ENCODE results near the gene RAB13. TPM values are rescaled to one million over a fixed set of nuclear protein-coding genes. Genes with fewer than 3 reads are reported as not detected.

The RAB13 gene
- total RNA-seq, 1 experiment from 2014 or later = 122 TPM

DNA sequence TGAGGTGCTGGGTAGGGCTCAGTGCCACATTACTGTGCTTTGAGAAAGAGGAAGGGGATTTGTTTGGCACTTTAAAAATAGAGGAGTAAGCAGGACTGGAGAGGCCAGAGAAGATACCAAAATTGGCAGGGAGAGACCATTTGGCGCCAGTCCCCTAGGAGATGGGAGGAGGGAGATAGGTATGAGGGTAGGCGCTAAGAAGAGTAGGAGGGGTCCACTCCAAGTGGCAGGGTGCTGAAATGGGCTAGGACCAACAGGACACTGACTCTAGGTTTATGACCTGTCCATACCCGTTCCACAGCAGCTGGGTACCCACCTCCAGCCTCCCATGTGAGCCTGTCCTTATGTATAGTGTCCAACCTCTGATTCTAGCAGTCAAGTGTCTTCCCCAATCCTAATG lies 26.7 kb downstream of the RAB13 start:
- Histone ChIP-seq H3K4me2 (ENCODE audit: insufficient read depth, insufficient read length, low read length) (peak overlapping the region; percentile 6), H3K56ac (ENCODE audit: insufficient read length, low read depth, low read length) (no peak overlapping the region), H2BK15ac (ENCODE audit: low read depth, low read length) (no peak overlapping the region), H2BK12ac (ENCODE audit: insufficient read length, low read depth, low read length) (no peak overlapping the region), H2AFZ (ENCODE audit: low read length) (no peak overlapping the region), H2BK120ac (ENCODE audit: low read depth, low read length, poor library complexity, severe bottlenecking) (no peak overlapping the region), H3K27ac (ENCODE audit: insufficient read length, low read depth, low read length) (no peak overlapping the region), H2BK5ac (ENCODE audit: insufficient read length, low read length) (no peak overlapping the region), H3K9ac (ENCODE audit: extremely low read depth, insufficient read length, low read length) (no peak overlapping the region), H4K91ac (ENCODE audit: insufficient read length, low read depth, low read length) (no peak overlapping the region), H4K20me1 (ENCODE audit: control insufficient read depth, insufficient read depth, insufficient read length) (no peaks in the 10 kb centered on the region), H3K9me3 (ENCODE audit: control insufficient read depth, low read depth, low read length) (no peaks in the 10 kb centered on the region), H3K4me1 (ENCODE audit: insufficient read depth, low read length) (no peaks in the 10 kb centered on the region), H3K14ac (ENCODE audit: insufficient read depth, low read length) (no peak overlapping the region), H3K27me3 (ENCODE audit: insufficient read depth, low read length) (no peaks in the 10 kb centered on the region), H4K8ac (replicated peaks; ENCODE audit: insufficient read length, low read depth, low read length) (no peak overlapping the region), H3T11ph (ENCODE audit: low read length) (no peak overlapping the region), H2AK5ac (ENCODE audit: insufficient read length, low read length) (no peak overlapping the region), H2BK20ac (ENCODE audit: low read depth, low read length, poor library complexity, severe bottlenecking) (no peak overlapping the region), H3K23me2 (ENCODE audit: insufficient read length, low read depth, low read length, poor library complexity, severe bottlenecking) (peaks cover 29% of the 10 kb centered on the region), H3K79me2 (ENCODE audit: insufficient read depth, low read length) (peaks cover 42% of the 10 kb centered on the region), H3K18ac (ENCODE audit: insufficient read length, low read depth, low read length) (no peak overlapping the region), H4K5ac (ENCODE audit: insufficient read length, low read depth, low read length) (no peak overlapping the region), H3K23ac (ENCODE audit: insufficient read length, low read depth, low read length) (no peak overlapping the region), H3K4ac (ENCODE audit: low read depth, low read length) (no peak overlapping the region), H3K79me1 (ENCODE audit: insufficient read depth, low read depth, low read length, poor library complexity, severe bottlenecking) (peaks cover 21% of the 10 kb centered on the region)
- no peak for DNase-seq
- Mint-ChIP-seq H3K27me3 (ENCODE audit: low read depth) (no peaks in the 10 kb centered on the region), H3K4me1 (peaks cover 42 to 50% of the 10 kb centered on the region in 2 experiments), H3K36me3 (ENCODE audit: insufficient read depth in 1 of 3, low read depth in 3 of 3) (peaks cover 25 to 37% (median 27%) of the 10 kb centered on the region in 3 experiments), H3K9me3 (no peaks in the 10 kb centered on the region; a peak in 1 of 5 replicates), H3K4me3 (peak overlapping the region; percentile 21 to 100; a peak in 4 of 5 replicates), H3K27ac (peak overlapping the region; percentile 7 to 90 (median 87); a peak in 5 of 7 replicates)
- TF ChIP-seq, protein P1, sequence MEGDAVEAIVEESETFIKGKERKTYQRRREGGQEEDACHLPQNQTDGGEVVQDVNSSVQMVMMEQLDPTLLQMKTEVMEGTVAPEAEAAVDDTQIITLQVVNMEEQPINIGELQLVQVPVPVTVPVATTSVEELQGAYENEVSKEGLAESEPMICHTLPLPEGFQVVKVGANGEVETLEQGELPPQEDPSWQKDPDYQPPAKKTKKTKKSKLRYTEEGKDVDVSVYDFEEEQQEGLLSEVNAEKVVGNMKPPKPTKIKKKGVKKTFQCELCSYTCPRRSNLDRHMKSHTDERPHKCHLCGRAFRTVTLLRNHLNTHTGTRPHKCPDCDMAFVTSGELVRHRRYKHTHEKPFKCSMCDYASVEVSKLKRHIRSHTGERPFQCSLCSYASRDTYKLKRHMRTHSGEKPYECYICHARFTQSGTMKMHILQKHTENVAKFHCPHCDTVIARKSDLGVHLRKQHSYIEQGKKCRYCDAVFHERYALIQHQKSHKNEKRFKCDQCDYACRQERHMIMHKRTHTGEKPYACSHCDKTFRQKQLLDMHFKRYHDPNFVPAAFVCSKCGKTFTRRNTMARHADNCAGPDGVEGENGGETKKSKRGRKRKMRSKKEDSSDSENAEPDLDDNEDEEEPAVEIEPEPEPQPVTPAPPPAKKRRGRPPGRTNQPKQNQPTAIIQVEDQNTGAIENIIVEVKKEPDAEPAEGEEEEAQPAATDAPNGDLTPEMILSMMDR (conservative IDR thresholded peaks at IDR 0.05) = no peak
- no CpG with 5 or more reads among the region's 3 CpGs for WGBS (ENCODE audit: extremely low coverage, insufficient read length, low lambda C conversion rate)

Data from H9 (cell line).